HepG2 (cell line): ENCODE results near the gene NUDT19. TPM values are rescaled to one million over a fixed set of nuclear protein-coding genes. Genes with fewer than 3 reads are reported as not detected.
"Not testable (repeated sequence)": the region's sequence is repeated elsewhere in the genome, so short reads cannot be mapped to it uniquely, and the experiment has no call there.

Source experiments
- ATAC-seq: fragments of 200-7000 bp; cut with Tn5 transposase; 3 replicates; pipeline ENCODE4 v1.9.1; 2020; ENCODE audit warnings: mild to moderate bottlenecking, moderate library complexity
- BruUV-seq: library from RNA; stranded (reverse); fragments of 400-500 nt; replicated peaks from 2 replicates; lab custom pipeline; 2021; lab: Mats Ljungman, UMichigan
- CTCF ChIA-PET: fragments of 300-600 bp; formaldehyde crosslinking; extraction: SDS; loops from one replicate; lab custom pipeline; 2021; ENCODE audit warnings: low total read pairs, inconsistent platforms, low intra/inter-chr PET ratio; lab: Yijun Ruan, JAX
- POLR2A ChIA-PET: fragments of 350-600 bp; sonication (Branson Sonifier 250); formaldehyde crosslinking; loops from one replicate; lab custom pipeline; 2020; ENCODE audit warnings: antibody characterized with exemption, inconsistent platforms; lab: Yijun Ruan, JAX
- DNase-seq: peaks from one replicate; pipeline ENCODE4 v3.0.0-alpha.2; 2015; ENCODE audit warnings: low spot score
- FAIRE-seq: peaks from 3 replicates; lab custom pipeline; 2011; peaks lifted over from hg19 to GRCh38; lab: Jason Lieb, UNC
- H2AFZ ChIP-seq: one replicate; pipeline ENCODE4 v1.6.1; 2011; ENCODE audit warnings: low read length, inconsistent platforms
- H3K27ac ChIP-seq: fragments of 300-600 bp; 3 replicates; pipeline ENCODE4 v1.8.0; 2011; ENCODE audit warnings: mixed run types, mild to moderate bottlenecking, mixed read lengths, low read length, inconsistent platforms; ENCODE audit not compliant: insufficient read depth; ENCODE audit errors: extremely low read length
- H3K27me3 ChIP-seq, 2 experiments: fragments of 200-600 bp in 1 of 2; 2 replicates in 1 of 2; 3 replicates in 1 of 2; pipeline versions ENCODE4 v1.6.0 to v1.8.0; 2011; ENCODE audit warnings: low read length in 2 of 2, mild to moderate bottlenecking in 2 of 2, moderate library complexity in 2 of 2, inconsistent platforms in 1 of 2; ENCODE audit not compliant: insufficient read depth in 2 of 2, control insufficient read depth in 1 of 2
- H3K36me3 ChIP-seq, 2 experiments: fragments of 200-600 bp in 1 of 2; replicated peaks in 1 of 2; 2 replicates in 1 of 2; 3 replicates in 1 of 2; pipeline versions ENCODE4 v1.5.1 to v1.8.0; 2011; ENCODE audit warnings: low read length in 2 of 2, inconsistent platforms in 1 of 2; ENCODE audit not compliant: insufficient read depth in 2 of 2, control insufficient read depth in 1 of 2
- H3K4me1 ChIP-seq: 2 replicates; pipeline ENCODE4 v1.5.1; 2012; ENCODE audit warnings: low read length, inconsistent platforms; ENCODE audit not compliant: insufficient read depth
- H3K4me2 ChIP-seq: 2 replicates; pipeline ENCODE4 v1.6.0; 2011; ENCODE audit warnings: low read depth, low read length, inconsistent platforms
- H3K4me3 ChIP-seq, 3 experiments: fragments of 200-600 bp in 1 of 3; sonication (generic), shearing (Covaris generic) in 1 of 3; replicated peaks in 1 of 3; 2 replicates each; pipeline ENCODE4 v1.5.1; 2011 to 2016; ENCODE audit warnings: low read length in 3 of 3, inconsistent platforms in 2 of 3, low read depth in 2 of 3, mild to moderate bottlenecking in 2 of 3, control low read depth in 1 of 3, mixed read lengths in 1 of 3; ENCODE audit not compliant: insufficient read depth in 1 of 3
- H3K79me2 ChIP-seq: one replicate; pipeline ENCODE4 v1.6.1; 2011; ENCODE audit warnings: low read length, inconsistent platforms; ENCODE audit not compliant: insufficient read depth
- H3K9ac ChIP-seq: 2 replicates; pipeline ENCODE4 v1.6.0; 2011; ENCODE audit warnings: mild to moderate bottlenecking, low read depth, low read length, inconsistent platforms; ENCODE audit not compliant: insufficient read depth
- H3K9me3 ChIP-seq: 2 replicates; pipeline ENCODE4 v1.5.1; 2012; ENCODE audit warnings: mild to moderate bottlenecking, low read length
- H4K20me1 ChIP-seq: 2 replicates; pipeline ENCODE4 v1.6.0; 2011; ENCODE audit warnings: inconsistent platforms, mild to moderate bottlenecking, low read length, moderate library complexity; ENCODE audit not compliant: insufficient read depth
- KDM3A ChIP-seq: IDR thresholded peaks from 2 replicates; pipeline ENCODE4 v1.6.1; 2018; ENCODE audit warnings: low read depth, missing compliant biosample characterization
- NFYB ChIP-seq: sonication (generic); formaldehyde crosslinking; IDR thresholded peaks from 2 replicates; pipeline ENCODE4 v1.4.0; 2020; ENCODE audit warnings: missing genetic modification reagents
- NFYC ChIP-seq: IDR thresholded peaks from 2 replicates; pipeline ENCODE4 v1.6.1; 2016; ENCODE audit warnings: missing genetic modification reagents, missing compliant biosample characterization
- POGZ ChIP-seq: sonication (generic); formaldehyde crosslinking; IDR thresholded peaks from 2 replicates; pipeline ENCODE4 v1.4.0; 2020; ENCODE audit warnings: mild to moderate bottlenecking, missing genetic modification reagents
- POLR2A ChIP-seq, 2 experiments: IDR thresholded peaks; 2 replicates each; pipeline ENCODE4 v1.6.1; 2011; ENCODE audit warnings: low read depth in 2 of 2, low read length in 2 of 2, mild to moderate bottlenecking in 1 of 2, moderate library complexity in 1 of 2; ENCODE audit not compliant: insufficient read depth in 1 of 2
- SRF ChIP-seq: IDR thresholded peaks from 2 replicates; pipeline ENCODE4 v1.6.1; 2011; ENCODE audit warnings: mild to moderate bottlenecking, low read depth, low read length, moderate library complexity
- ZBTB38 ChIP-seq: sonication (generic); formaldehyde crosslinking; IDR thresholded peaks from 2 replicates; pipeline ENCODE4 v1.5.1; 2020; ENCODE audit warnings: mild to moderate bottlenecking, missing genetic modification reagents
- WGBS: methylation state at CpG from one replicate; pipeline ENCODE4 v1.1.6; 2017; ENCODE audit warnings: low lambda C conversion rate; 5-methylcytosine and 5-hydroxymethylcytosine counted together
- in situ Hi-C: cut with HindIII; loops from 2 replicates; pipeline ENCODE4 v1.10.0; 2017; ENCODE audit warnings: low pct_unique_long_range_greater_than_20kb; ENCODE audit not compliant: extremely low pct_ligation_motif_present
- intact Hi-C: fragments of 100-400 bp; cut with micrococcal nuclease; formaldehyde crosslinking; loops from one replicate; pipeline ENCODE4 v1.10.0; 2022; ENCODE audit not compliant: unreplicated experiment
- polyA plus RNA-seq, 8 experiments: library from polyadenylated mRNA; depleted of rRNA in 3 of 8; stranded (reverse) in 7 of 8; unstranded in 1 of 8; fragments of >200 nt; fragmentation: Illumina TruSeq in 4 of 8; extraction: Trizol in 4 of 8; gene quantifications; 2 replicates each; pipeline versions ENCODE4 v1.2.1 to v1.2.3, GENCODE V29; 2011 to 2016; ENCODE audit warnings: low read depth in 4 of 8, missing spikeins in 1 of 8, mixed read lengths in 1 of 8; ENCODE audit not compliant: insufficient read depth in 1 of 8
- total RNA-seq, 5 experiments: library from RNA; depleted of rRNA; stranded (reverse); fragments of >200 nt; fragmentation: Illumina TruSeq; extraction: Trizol; gene quantifications; 2 replicates each; pipeline ENCODE4 v1.2.3, GENCODE V29; 2016; ENCODE audit warnings: low read depth in 1 of 5

Gene NUDT19
- total and polyA plus RNA-seq, 2 of the 13 experiments (the other 11 are each of a cell fraction or from before 2014, with no cell fraction given): 3.1 to 3.6 TPM

DNA sequence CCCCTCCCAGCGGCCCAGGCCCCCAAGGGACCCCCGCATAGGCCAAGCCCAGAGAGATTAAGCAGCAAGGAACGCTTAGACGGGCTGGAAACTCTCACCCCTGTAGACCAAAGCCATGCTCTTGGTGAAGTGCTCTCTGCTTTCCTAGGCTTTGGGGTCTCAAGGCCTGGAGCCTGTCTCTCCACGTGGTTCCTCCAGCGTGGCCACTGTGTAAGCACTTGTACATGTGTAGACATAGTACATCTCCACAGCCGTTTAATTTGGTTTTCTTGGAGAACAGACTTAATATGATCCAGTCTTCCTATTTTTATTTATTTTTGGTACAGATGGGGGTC lies 1.1 kb downstream of the NUDT19 start:
- Histone ChIP-seq H3K27me3 (no peaks in the 10 kb centered on the region), H2AFZ (no peak overlapping the region), H3K36me3 (no peaks in the 10 kb centered on the region), H3K27ac (no peak overlapping the region), H3K9me3 (no peaks in the 10 kb centered on the region), H3K4me3 (peak overlapping the region; percentile 54 to 75 (median 59); a peak in 5 of 6 replicates), H3K4me1 (peaks cover 65% of the 10 kb centered on the region), H3K4me2 (peak overlapping the region; percentile 91), H4K20me1 (peaks cover 4% of the 10 kb centered on the region; the same call in 1 of the 2 replicates), H3K79me2 (peaks cover 11% of the 10 kb centered on the region), H3K9ac (peak overlapping the region; percentile 79)
- WGBS: 79% methylated on average over 4 of the region's 7 CpGs
- TF ChIP-seq KDM3A (CRISPR knock-in tag): no peak
- 0 out of 2 replicates have a peak, but pooled peaks have one; percentile 0 for TF ChIP-seq ZBTB38
- BruUV-seq: no TSS peak
- ChIA-PET POLR2A (no interaction called here), CTCF (no interaction called here)
- in situ Hi-C loops (loop anchor here (10.0 to 25.0 kb wide), 2 partner anchors 282 to 445 kb away; partner anchors contain the start of genes CEP89, FAAP24 and WDR88), intact Hi-C loops (loop anchor here (5.0 kb wide), 1 partner anchor 285 kb away; no protein-coding TSS in a partner anchor)
- FAIRE-seq (no peak), ATAC-seq (no peak; the same call in 2 of the 3 replicates), DNase-seq (no peak)

DNA sequence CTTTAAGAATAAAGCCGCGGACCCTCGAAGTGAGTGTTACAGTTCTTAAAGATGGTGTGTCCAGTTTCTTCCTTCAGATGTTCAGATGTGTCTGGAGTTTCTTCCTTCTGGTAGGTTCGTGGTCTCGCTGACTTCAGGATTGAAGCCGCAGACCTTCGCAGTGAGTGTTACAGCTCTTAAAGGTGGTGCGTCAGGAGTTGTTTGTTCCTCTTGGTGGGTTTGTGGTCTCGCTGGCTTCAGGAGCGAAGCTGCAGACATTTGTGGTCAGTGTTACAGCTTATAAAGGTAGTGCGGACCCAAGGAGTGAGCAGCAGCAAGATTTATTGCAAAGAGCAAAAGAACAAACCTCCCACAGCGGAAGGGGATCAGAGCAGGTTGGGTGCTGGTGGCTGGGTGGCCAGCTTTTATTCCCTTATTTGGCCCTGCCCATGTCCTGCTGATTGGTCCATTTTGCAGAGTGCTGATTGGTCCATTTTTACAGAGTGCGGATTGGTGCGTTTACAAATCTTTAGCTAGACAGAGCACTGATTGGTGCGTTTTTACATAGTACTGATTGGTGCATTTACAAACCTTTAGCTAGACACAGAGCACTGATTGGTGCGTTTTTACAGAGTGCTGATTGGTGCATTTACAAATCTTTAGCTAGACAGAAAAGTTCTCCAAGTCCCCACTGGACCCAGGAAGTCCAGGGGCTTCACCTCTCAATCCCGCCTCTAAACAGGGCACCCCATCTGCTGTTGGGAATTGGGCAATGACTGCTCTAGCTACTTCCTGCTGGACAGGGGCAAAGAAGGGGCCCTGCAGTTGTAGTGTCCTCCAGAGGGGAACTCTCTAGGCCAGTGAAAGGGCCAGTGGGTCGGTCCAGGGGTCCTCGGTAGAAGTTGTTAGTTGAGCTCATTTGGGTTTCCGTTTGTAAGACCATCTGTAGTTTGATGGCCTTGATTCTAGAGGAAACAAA lies 1.8 kb downstream of the NUDT19 start:
- DNase-seq, H4K20me1 ChIP-seq, BruUV-seq, H3K27ac ChIP-seq, H3K9me3 ChIP-seq, H3K27me3 ChIP-seq, ATAC-seq, CTCF ChIA-PET, H3K36me3 ChIP-seq, FAIRE-seq, H2AFZ ChIP-seq: not testable (repeated sequence)
- Histone ChIP-seq H3K79me2 (peaks cover 11% of the 10 kb centered on the region), H3K4me3 (peak overlapping the region in 1 of 3 experiments; percentile 4; a peak in 3 of 6 replicates), H3K4me2 (peak overlapping the region; percentile 91), H3K9ac (0 out of 2 replicates have a peak overlapping the region, but pooled peaks have one; percentile 11), H3K4me1 (peaks cover 65% of the 10 kb centered on the region)
- WGBS: 94% methylated on average over 20 of the region's 20 CpGs
- in situ Hi-C loops (loop anchor here (10.0 to 25.0 kb wide), 2 partner anchors 281 to 444 kb away; partner anchors contain the start of genes CEP89, FAAP24 and WDR88), intact Hi-C loops (loop anchor here (5.0 kb wide), 1 partner anchor 284 kb away; no protein-coding TSS in a partner anchor)
- POLR2A ChIA-PET: interaction anchor here (0.8 to 1.0 kb wide), 2 partner anchors 18 to 20 kb away, joined by 3 read pairs; partner anchors contain the start of gene RGS9BP
- peak; percentile 64 for TF ChIP-seq NFYC (CRISPR knock-in tag)
- TF ChIP-seq SRF: peak; percentile 58; the same call in 1 of the 2 replicates
- 0 out of 2 replicates have a peak, but pooled peaks have one; percentile 24 for TF ChIP-seq POGZ
- TF ChIP-seq POLR2A (IDR thresholded peaks at IDR 0.05; ENCODE audit: insufficient read depth in 1 of 2, low read depth in 2 of 2, low read length in 2 of 2): peak in 1 of 2 experiments; percentile 38; a peak in 1 of 4 replicates
- peak; percentile 69 for TF ChIP-seq NFYB
